HepG2 (cell line): Measurements from ENCODE around the gene NLRP8. TPM values are rescaled to one million over a fixed set of nuclear protein-coding genes. Genes with fewer than 3 reads are reported as not detected.

Source experiments
- ATAC-seq: fragments of 200-7000 bp; cut with Tn5 transposase; 3 replicates; pipeline ENCODE4 v1.9.1; 2020; ENCODE audit warnings: mild to moderate bottlenecking, moderate library complexity
- BruUV-seq: library from RNA; stranded (reverse); fragments of 400-500 nt; replicated peaks from 2 replicates; lab custom pipeline; 2021; lab: Mats Ljungman, UMichigan
- CTCF ChIA-PET: fragments of 300-600 bp; formaldehyde crosslinking; extraction: SDS; loops from one replicate; lab custom pipeline; 2021; ENCODE audit warnings: low total read pairs, inconsistent platforms, low intra/inter-chr PET ratio; lab: Yijun Ruan, JAX
- POLR2A ChIA-PET: fragments of 350-600 bp; sonication (Branson Sonifier 250); formaldehyde crosslinking; loops from one replicate; lab custom pipeline; 2020; ENCODE audit warnings: antibody characterized with exemption, inconsistent platforms; lab: Yijun Ruan, JAX
- DNase-seq: peaks from one replicate; pipeline ENCODE4 v3.0.0-alpha.2; 2015; ENCODE audit warnings: low spot score
- FAIRE-seq: peaks from 3 replicates; lab custom pipeline; 2011; peaks lifted over from hg19 to GRCh38; lab: Jason Lieb, UNC
- H2AFZ ChIP-seq: one replicate; pipeline ENCODE4 v1.6.1; 2011; ENCODE audit warnings: low read length, inconsistent platforms
- H3K27ac ChIP-seq: fragments of 300-600 bp; 3 replicates; pipeline ENCODE4 v1.8.0; 2011; ENCODE audit warnings: mixed run types, mild to moderate bottlenecking, mixed read lengths, low read length, inconsistent platforms; ENCODE audit not compliant: insufficient read depth; ENCODE audit errors: extremely low read length
- H3K27me3 ChIP-seq, 2 experiments: fragments of 200-600 bp in 1 of 2; 2 replicates in 1 of 2; 3 replicates in 1 of 2; pipeline versions ENCODE4 v1.6.0 to v1.8.0; 2011; ENCODE audit warnings: low read length in 2 of 2, mild to moderate bottlenecking in 2 of 2, moderate library complexity in 2 of 2, inconsistent platforms in 1 of 2; ENCODE audit not compliant: insufficient read depth in 2 of 2, control insufficient read depth in 1 of 2
- H3K36me3 ChIP-seq, 2 experiments: fragments of 200-600 bp in 1 of 2; replicated peaks in 1 of 2; 2 replicates in 1 of 2; 3 replicates in 1 of 2; pipeline versions ENCODE4 v1.5.1 to v1.8.0; 2011; ENCODE audit warnings: low read length in 2 of 2, inconsistent platforms in 1 of 2; ENCODE audit not compliant: insufficient read depth in 2 of 2, control insufficient read depth in 1 of 2
- H3K4me1 ChIP-seq: 2 replicates; pipeline ENCODE4 v1.5.1; 2012; ENCODE audit warnings: low read length, inconsistent platforms; ENCODE audit not compliant: insufficient read depth
- H3K4me2 ChIP-seq: 2 replicates; pipeline ENCODE4 v1.6.0; 2011; ENCODE audit warnings: low read depth, low read length, inconsistent platforms
- H3K4me3 ChIP-seq, 3 experiments: fragments of 200-600 bp in 1 of 3; sonication (generic), shearing (Covaris generic) in 1 of 3; replicated peaks in 1 of 3; 2 replicates each; pipeline ENCODE4 v1.5.1; 2011 to 2016; ENCODE audit warnings: low read length in 3 of 3, inconsistent platforms in 2 of 3, low read depth in 2 of 3, mild to moderate bottlenecking in 2 of 3, control low read depth in 1 of 3, mixed read lengths in 1 of 3; ENCODE audit not compliant: insufficient read depth in 1 of 3
- H3K79me2 ChIP-seq: one replicate; pipeline ENCODE4 v1.6.1; 2011; ENCODE audit warnings: low read length, inconsistent platforms; ENCODE audit not compliant: insufficient read depth
- H3K9ac ChIP-seq: 2 replicates; pipeline ENCODE4 v1.6.0; 2011; ENCODE audit warnings: mild to moderate bottlenecking, low read depth, low read length, inconsistent platforms; ENCODE audit not compliant: insufficient read depth
- H3K9me3 ChIP-seq: 2 replicates; pipeline ENCODE4 v1.5.1; 2012; ENCODE audit warnings: mild to moderate bottlenecking, low read length
- H4K20me1 ChIP-seq: 2 replicates; pipeline ENCODE4 v1.6.0; 2011; ENCODE audit warnings: inconsistent platforms, mild to moderate bottlenecking, low read length, moderate library complexity; ENCODE audit not compliant: insufficient read depth
- IRF9 ChIP-seq: sonication (generic); formaldehyde crosslinking; IDR thresholded peaks from 2 replicates; pipeline ENCODE4 v1.8.0; 2022; ENCODE audit warnings: missing genetic modification reagents, mild to moderate bottlenecking, borderline replicate concordance
- MED13 ChIP-seq: sonication (generic); formaldehyde crosslinking; IDR thresholded peaks from 2 replicates; pipeline ENCODE4 v1.5.0; 2020; ENCODE audit warnings: missing genetic modification reagents
- NFAT5 ChIP-seq: sonication (generic); formaldehyde crosslinking; IDR thresholded peaks from 2 replicates; pipeline ENCODE4 v1.4.0; 2020; ENCODE audit warnings: missing genetic modification reagents
- POLR2G ChIP-seq: fragments of 200-400 bp; formaldehyde crosslinking; IDR thresholded peaks from 2 replicates; pipeline ENCODE4 v1.6.1; 2018; ENCODE audit warnings: mild to moderate bottlenecking, low read depth, low read length, moderate library complexity
- RAD21 ChIP-seq: fragments of 450-650 bp; formaldehyde crosslinking; IDR thresholded peaks from 2 replicates; pipeline ENCODE4 v1.5.0; 2020; ENCODE audit warnings: mild to moderate bottlenecking
- ZNF138 ChIP-seq: sonication (generic); formaldehyde crosslinking; IDR thresholded peaks from 2 replicates; pipeline ENCODE4 v1.5.0; 2020; ENCODE audit warnings: mild to moderate bottlenecking, low read depth, missing genetic modification reagents
- ZNF276 ChIP-seq: sonication (generic); formaldehyde crosslinking; IDR thresholded peaks from 2 replicates; pipeline ENCODE4 v1.4.0; 2020; ENCODE audit warnings: mild to moderate bottlenecking, low read depth, missing genetic modification reagents
- ZNF335 ChIP-seq: sonication (generic); formaldehyde crosslinking; IDR thresholded peaks from 2 replicates; pipeline ENCODE4 v1.4.0; 2020; ENCODE audit warnings: missing genetic modification reagents
- ZNF75D ChIP-seq: sonication (generic); formaldehyde crosslinking; IDR thresholded peaks from 2 replicates; pipeline ENCODE4 v1.8.1; 2023; ENCODE audit warnings: missing genetic modification reagents, mild to moderate bottlenecking, borderline replicate concordance
- ZNF841 ChIP-seq: sonication (generic); formaldehyde crosslinking; IDR thresholded peaks from 2 replicates; pipeline ENCODE4 v1.8.1; 2023; ENCODE audit warnings: missing genetic modification reagents, borderline replicate concordance
- WGBS: methylation state at CpG from one replicate; pipeline ENCODE4 v1.1.6; 2017; ENCODE audit warnings: low lambda C conversion rate; 5-methylcytosine and 5-hydroxymethylcytosine counted together
- in situ Hi-C: cut with HindIII; loops from 2 replicates; pipeline ENCODE4 v1.10.0; 2017; ENCODE audit warnings: low pct_unique_long_range_greater_than_20kb; ENCODE audit not compliant: extremely low pct_ligation_motif_present
- intact Hi-C: fragments of 100-400 bp; cut with micrococcal nuclease; formaldehyde crosslinking; loops from one replicate; pipeline ENCODE4 v1.10.0; 2022; ENCODE audit not compliant: unreplicated experiment
- polyA plus RNA-seq, 8 experiments: library from polyadenylated mRNA; depleted of rRNA in 3 of 8; stranded (reverse) in 7 of 8; unstranded in 1 of 8; fragments of >200 nt; fragmentation: Illumina TruSeq in 4 of 8; extraction: Trizol in 4 of 8; gene quantifications; 2 replicates each; pipeline versions ENCODE4 v1.2.1 to v1.2.3, GENCODE V29; 2011 to 2016; ENCODE audit warnings: low read depth in 4 of 8, missing spikeins in 1 of 8, mixed read lengths in 1 of 8; ENCODE audit not compliant: insufficient read depth in 1 of 8
- total RNA-seq, 5 experiments: library from RNA; depleted of rRNA; stranded (reverse); fragments of >200 nt; fragmentation: Illumina TruSeq; extraction: Trizol; gene quantifications; 2 replicates each; pipeline ENCODE4 v1.2.3, GENCODE V29; 2016; ENCODE audit warnings: low read depth in 1 of 5

Gene NLRP8
- total and polyA plus RNA-seq, 2 of the 13 experiments (the other 11 are each of a cell fraction or from before 2014, with no cell fraction given): not detected

GRCh38 chr19:55923556-55923955 is 24.1 kb upstream of the NLRP8 start (continued):
- no peak for TF ChIP-seq ZNF841 (CRISPR knock-in tag)
- no peak for TF ChIP-seq NFAT5
- no peak for TF ChIP-seq ZNF138
- no peak for TF ChIP-seq ZNF335 (CRISPR knock-in tag)
- TF ChIP-seq RAD21: no peak

GRCh38 chr19:55927991-55928390 is 19.6 kb upstream of the NLRP8 start:
- Histone ChIP-seq H3K4me2 (no peak overlapping the region), H2AFZ (no peak overlapping the region), H3K27me3 (peaks cover 0 to 10% of the 10 kb centered on the region in 2 experiments; a peak in 2 of 5 replicates), H3K9me3 (peaks cover 9% of the 10 kb centered on the region), H3K27ac (no peak overlapping the region), H3K9ac (no peak overlapping the region), H3K79me2 (no peaks in the 10 kb centered on the region), H3K4me1 (no peaks in the 10 kb centered on the region), H3K36me3 (no peaks in the 10 kb centered on the region), H3K4me3 (no peak overlapping the region), H4K20me1 (no peaks in the 10 kb centered on the region)
- ATAC-seq (no peak), FAIRE-seq (no peak), DNase-seq (no peak)
- no peak for TF ChIP-seq ZNF75D (CRISPR knock-in tag)
- TF ChIP-seq IRF9 (CRISPR knock-in tag): no peak
- TF ChIP-seq ZNF276 (CRISPR knock-in tag): no peak
- TF ChIP-seq MED13 (CRISPR knock-in tag): no peak
- TF ChIP-seq POLR2G: no peak
- WGBS: 14% methylated on average over 8 of the region's 8 CpGs
- ChIA-PET POLR2A (no interaction called here), CTCF (no interaction called here)
- no TSS peak for BruUV-seq
- intact Hi-C loops: no loop called here
- in situ Hi-C loops: no loop called here
